Endothelial cell of umbilical vein (primary cell): Measurements from ENCODE around the gene SPATA19. TPM values are rescaled to one million over a fixed set of nuclear protein-coding genes. Genes with fewer than 3 reads are reported as not detected.

ENCODE experiments used
- BruUV-seq: library from RNA; stranded (reverse); fragments of 400-500 nt; replicated peaks from 2 replicates; lab custom pipeline; 2021; lab: Mats Ljungman, UMichigan
- CTCF ChIA-PET: fragments of 300-600, 350-600 bp; sonication (Branson Sonifier 250); formaldehyde crosslinking; loops from one replicate; lab custom pipeline; 2021; ENCODE audit warnings: antibody characterized with exemption, inconsistent platforms; lab: Charles Lee
- POLR2A ChIA-PET: fragments of 300-600, 350-600 bp; sonication (Branson Sonifier 250); formaldehyde crosslinking; loops from one replicate; lab custom pipeline; 2021; ENCODE audit warnings: antibody characterized with exemption, inconsistent platforms; lab: Charles Lee
- DNase-seq: peaks from one replicate; pipeline ENCODE4 v3.0.0-alpha.2; 2011; ENCODE audit warnings: low read depth, low spot score
- FAIRE-seq: peaks from 2 replicates; lab custom pipeline; 2011; peaks lifted over from hg19 to GRCh38; lab: Jason Lieb, UNC
- H2AFZ ChIP-seq: 2 replicates; pipeline ENCODE4 v1.6.0; 2012; ENCODE audit warnings: low read depth, low read length, control low read depth, inconsistent platforms
- H3K27ac ChIP-seq: 2 replicates; pipeline ENCODE4 v1.5.1; 2011; ENCODE audit warnings: low read depth, mild to moderate bottlenecking, control low read depth, low read length, moderate library complexity; ENCODE audit not compliant: insufficient read depth
- H3K27me3 ChIP-seq, 2 experiments: 2 replicates each; pipeline versions ENCODE4 v1.6.0 to v1.6.1; 2011; ENCODE audit warnings: low read length in 2 of 2, mixed read lengths in 1 of 2; ENCODE audit not compliant: control insufficient read depth in 2 of 2, insufficient read depth in 2 of 2
- H3K36me3 ChIP-seq, 2 experiments: 2 replicates in 1 of 2; 3 replicates in 1 of 2; pipeline ENCODE4 v1.5.1; 2011; ENCODE audit warnings: low read length in 2 of 2, mild to moderate bottlenecking in 1 of 2, moderate library complexity in 1 of 2; ENCODE audit not compliant: control insufficient read depth in 2 of 2, insufficient read depth in 2 of 2; ENCODE audit errors: extremely low read depth in 1 of 2
- H3K4me1 ChIP-seq: 3 replicates; pipeline ENCODE4 v1.5.1; 2011; ENCODE audit warnings: mild to moderate bottlenecking, low read length; ENCODE audit not compliant: control insufficient read depth, insufficient read depth; ENCODE audit errors: extremely low read depth
- H3K4me2 ChIP-seq: 2 replicates; pipeline ENCODE4 v1.6.1; 2011; ENCODE audit warnings: low read length, control low read depth, mixed read lengths; ENCODE audit not compliant: insufficient read depth
- H3K4me3 ChIP-seq, 3 experiments: fragments of 200-600 bp in 1 of 3; sonication (generic), shearing (Covaris generic) in 1 of 3; replicated peaks in 1 of 3; 2 replicates each; pipeline ENCODE4 v1.5.1; 2011 to 2016; ENCODE audit warnings: control low read depth in 3 of 3, low read length in 3 of 3, mild to moderate bottlenecking in 2 of 3, inconsistent platforms in 1 of 3, low read depth in 1 of 3, moderate library complexity in 1 of 3; ENCODE audit not compliant: insufficient read depth in 1 of 3
- H3K79me2 ChIP-seq: 2 replicates; pipeline ENCODE4 v1.6.0; 2012; ENCODE audit warnings: low read length, inconsistent platforms; ENCODE audit not compliant: control insufficient read depth, insufficient read depth
- H3K9ac ChIP-seq: replicated peaks from 2 replicates; pipeline ENCODE3; 2011; ENCODE audit warnings: low read length, control low read depth; ENCODE audit not compliant: insufficient read depth; ENCODE audit errors: extremely low read depth
- H3K9me1 ChIP-seq: replicated peaks from 3 replicates; pipeline ENCODE4 v1.6.0; 2011; ENCODE audit warnings: mild to moderate bottlenecking, low read length; ENCODE audit not compliant: control insufficient read depth, insufficient read depth; ENCODE audit errors: extremely low read depth
- H3K9me3 ChIP-seq: replicated peaks from 2 replicates; pipeline ENCODE4 v1.5.1; 2012; ENCODE audit warnings: low read length, inconsistent platforms; ENCODE audit not compliant: control insufficient read depth, insufficient read depth
- H4K20me1 ChIP-seq: replicated peaks from 2 replicates; pipeline ENCODE3; 2011; ENCODE audit warnings: mild to moderate bottlenecking, low read length; ENCODE audit not compliant: control insufficient read depth, insufficient read depth; ENCODE audit errors: extremely low read depth
- EZH2 ChIP-seq: IDR thresholded peaks from 2 replicates; pipeline ENCODE4 v1.6.1; 2012; ENCODE audit warnings: borderline replicate concordance, low read depth, mild to moderate bottlenecking, moderate library complexity, low read length, inconsistent platforms; ENCODE audit not compliant: severe bottlenecking
- FOS ChIP-seq: IDR thresholded peaks from 2 replicates; pipeline ENCODE4 v1.6.1; 2011; ENCODE audit warnings: mild to moderate bottlenecking, low read length, moderate library complexity, borderline replicate concordance; ENCODE audit not compliant: insufficient read depth
- GATA2 ChIP-seq: IDR thresholded peaks from 2 replicates; pipeline ENCODE4 v1.7.0; 2011; ENCODE audit warnings: low read depth, mild to moderate bottlenecking, moderate library complexity, mixed read lengths, low read length; ENCODE audit not compliant: insufficient read length, insufficient read depth
- JUN ChIP-seq: IDR thresholded peaks from 2 replicates; pipeline ENCODE4 v1.6.1; 2011; ENCODE audit warnings: borderline replicate concordance, low read depth; ENCODE audit not compliant: insufficient read length, insufficient read depth
- MYC ChIP-seq: IDR thresholded peaks from one replicate; pipeline ENCODE4 v1.6.1; 2011; ENCODE audit warnings: mild to moderate bottlenecking, low read depth, low read length
- POLR2A ChIP-seq: IDR thresholded peaks from 2 replicates; pipeline ENCODE4 v1.6.1; 2012; ENCODE audit warnings: low read depth, mild to moderate bottlenecking, control low read depth, low read length
- POLR2AphosphoS5 ChIP-seq: IDR thresholded peaks from 2 replicates; pipeline ENCODE4 v1.6.1; 2012; ENCODE audit warnings: low read depth, mild to moderate bottlenecking, control low read depth, low read length, moderate library complexity; ENCODE audit not compliant: insufficient read depth
- dilution Hi-C: fragments of 300-500 bp; cut with MboI; formaldehyde crosslinking; loops from one replicate; pipeline ENCODE4 v1.15.0; 2019; ENCODE audit warnings: low sequenced_read_pairs; ENCODE audit not compliant: extremely low pct_ligation_motif_present
- intact Hi-C: fragments of 100-400 bp; cut with micrococcal nuclease; formaldehyde crosslinking; loops from one replicate; pipeline ENCODE4 v1.10.0; 2022
- polyA plus RNA-seq, 4 experiments: library from polyadenylated mRNA; depleted of rRNA in 3 of 4; stranded (reverse) in 3 of 4; unstranded in 1 of 4; fragments of >200 nt; gene quantifications; 2 replicates each; pipeline versions ENCODE4 v1.2.1 to v1.2.3, GENCODE V29; 2011 to 2012; ENCODE audit warnings: missing spikeins in 1 of 4
- total RNA-seq: library from RNA; stranded (reverse); gene quantifications from 2 replicates; pipeline ENCODE4 v1.2.3, GENCODE V29; 2021
- TF ChIP-seq, protein P1 (sequence below): IDR thresholded peaks from 2 replicates; pipeline ENCODE4 v1.6.1; 2011; ENCODE audit not compliant: insufficient read depth, insufficient read length

The SPATA19 gene
- total and polyA plus RNA-seq, 2 donors (not counting 3 experiments of a cell fraction or from before 2014, with no cell fraction given): not detected

DNA sequence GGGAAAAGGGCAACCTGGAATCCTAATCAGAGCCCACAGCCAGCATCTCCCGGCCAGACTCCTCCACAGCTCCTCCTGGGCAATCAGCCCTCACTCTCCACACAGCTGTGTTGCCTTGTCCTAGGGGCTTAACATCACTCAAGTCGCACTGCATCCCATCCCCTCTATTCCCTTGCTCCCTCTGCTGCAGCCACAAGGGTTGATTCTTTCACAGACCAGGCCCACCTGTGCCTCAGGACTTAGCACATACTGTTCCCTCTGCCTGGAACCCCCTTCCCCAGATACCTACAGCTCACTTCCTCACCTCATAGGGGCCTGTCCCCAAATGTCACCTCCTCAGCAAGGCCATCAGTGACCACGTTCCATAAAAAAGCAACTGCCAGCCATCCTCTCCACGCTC, 18.4 kb downstream of the SPATA19 start:
- dilution Hi-C loops: no loop called here

DNA sequence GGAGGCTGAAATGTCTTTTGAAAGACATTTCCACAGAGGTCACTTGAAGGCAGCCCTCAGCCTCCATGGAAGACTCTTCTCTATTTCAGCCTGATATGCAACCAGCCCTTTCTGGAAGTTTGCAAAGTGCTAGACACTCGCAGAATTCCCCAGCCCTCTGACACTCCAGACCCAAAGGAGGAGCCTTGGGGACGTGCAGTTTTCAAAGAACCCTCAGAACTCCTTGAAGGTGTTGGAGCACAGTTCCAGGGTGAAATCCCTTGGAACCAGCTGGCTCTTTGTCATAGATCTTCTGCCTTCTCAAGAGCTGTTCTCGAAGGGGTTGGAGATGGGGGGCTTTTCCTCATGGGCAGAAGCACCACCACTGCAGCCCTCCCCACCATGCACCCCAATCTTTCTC, 19.6 kb downstream of the SPATA19 start:
- H3K9ac ChIP-seq: no peak overlapping the region
- no peak overlapping the region for H3K27ac ChIP-seq
- no peaks in the 10 kb centered on the region for H3K27me3 ChIP-seq
- no TSS peak for BruUV-seq
- no peaks in the 10 kb centered on the region for H3K79me2 ChIP-seq
- TF ChIP-seq GATA2: no peak
- TF ChIP-seq, protein P1, sequence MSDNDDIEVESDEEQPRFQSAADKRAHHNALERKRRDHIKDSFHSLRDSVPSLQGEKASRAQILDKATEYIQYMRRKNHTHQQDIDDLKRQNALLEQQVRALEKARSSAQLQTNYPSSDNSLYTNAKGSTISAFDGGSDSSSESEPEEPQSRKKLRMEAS: no peak
- TF ChIP-seq POLR2AphosphoS5: no peak
- no peak for TF ChIP-seq POLR2A
- no peak for TF ChIP-seq FOS
- no peak for TF ChIP-seq MYC
- TF ChIP-seq JUN: no peak
- TF ChIP-seq EZH2: no peak
- H3K36me3 ChIP-seq: no peaks in the 10 kb centered on the region
- no peak overlapping the region for H3K4me3 ChIP-seq
- FAIRE-seq (no peak), DNase-seq (no peak)
- ChIA-PET POLR2A (no interaction called here), CTCF (no interaction called here)
- no peaks in the 10 kb centered on the region for H3K9me3 ChIP-seq
- H3K9me1 ChIP-seq: no peaks in the 10 kb centered on the region
- dilution Hi-C loops (no loop called here), intact Hi-C loops (no loop called here)
- H4K20me1 ChIP-seq: no peaks in the 10 kb centered on the region
- no peak overlapping the region for H2AFZ ChIP-seq
- no peak overlapping the region for H3K4me2 ChIP-seq
- H3K4me1 ChIP-seq: no peaks in the 10 kb centered on the region

More for the DNA sequence above, 18.4 kb downstream of the SPATA19 start:
- no peak overlapping the region for H3K9ac ChIP-seq
- no peaks in the 10 kb centered on the region for H3K9me3 ChIP-seq
- no peak overlapping the region for H2AFZ ChIP-seq
- no peak overlapping the region for H3K4me3 ChIP-seq
- FAIRE-seq: no peak
- no peaks in the 10 kb centered on the region for H3K9me1 ChIP-seq
- H3K4me1 ChIP-seq: no peaks in the 10 kb centered on the region
- ChIA-PET POLR2A (no interaction called here), CTCF (no interaction called here)
- H3K36me3 ChIP-seq: no peaks in the 10 kb centered on the region
- no peaks in the 10 kb centered on the region for H4K20me1 ChIP-seq
- H3K27me3 ChIP-seq: no peaks in the 10 kb centered on the region
- no peaks in the 10 kb centered on the region for H3K79me2 ChIP-seq
- intact Hi-C loops: no loop called here
- no peak for TF ChIP-seq EZH2
- DNase-seq: no peak
- H3K4me2 ChIP-seq: no peak overlapping the region
- BruUV-seq: no TSS peak
- H3K27ac ChIP-seq: no peak overlapping the region
